ENCODE results near the gene SP100.

The SP100 gene

GRCh38 chr2:230589497-230590015, 173.6 kb downstream of the SP100 start:
- H3K27ac ChIP-seq = no peak overlapping the region
- no peak for DNase-seq
- H3K4me3 ChIP-seq (ENCODE audit: low read depth, low read length) = no peak overlapping the region
- H3K9me3 ChIP-seq (ENCODE audit: severe bottlenecking) = no peaks in the 10 kb centered on the region
- H3K27me3 ChIP-seq (ENCODE audit: insufficient read depth, low read depth, severe bottlenecking) = peaks cover 72% of the 10 kb centered on the region
- no peaks in the 10 kb centered on the region for H3K36me3 ChIP-seq
- TF ChIP-seq CTCF (IDR thresholded peaks at IDR 0.05; ENCODE audit: low read depth, low read length) = no peak

- H3K27ac ChIP-seq = no peak overlapping the region
- H3K4me3 ChIP-seq (ENCODE audit: low read depth, low read length) = no peak overlapping the region
- H3K9me3 ChIP-seq (ENCODE audit: severe bottlenecking) = no peaks in the 10 kb centered on the region
- peaks cover 70% of the 10 kb centered on the region for H3K27me3 ChIP-seq (ENCODE audit: insufficient read depth, low read depth, severe bottlenecking)
- no peaks in the 10 kb centered on the region for H3K36me3 ChIP-seq
- no peak for TF ChIP-seq CTCF (IDR thresholded peaks at IDR 0.05; ENCODE audit: low read depth, low read length)
- DNase-seq = no peak
These were observed 174.3 kb downstream of the SP100 start for GRCh38 chr2:230590333-230590732.

GRCh38 chr2:230591850-230592249, 175.8 kb downstream of the SP100 start:
- Histone ChIP-seq H3K27me3 (ENCODE audit: insufficient read depth, low read depth, severe bottlenecking) (peaks cover 76% of the 10 kb centered on the region), H3K9me3 (ENCODE audit: severe bottlenecking) (no peaks in the 10 kb centered on the region), H3K36me3 (no peaks in the 10 kb centered on the region), H3K4me3 (ENCODE audit: low read depth, low read length) (no peak overlapping the region), H3K27ac (no peak overlapping the region)
- no peak for TF ChIP-seq CTCF (IDR thresholded peaks at IDR 0.05; ENCODE audit: low read depth, low read length)
- no peak for DNase-seq

- no peak for TF ChIP-seq CTCF (IDR thresholded peaks at IDR 0.05; ENCODE audit: low read depth, low read length)
- Histone ChIP-seq H3K27ac (no peak overlapping the region), H3K9me3 (ENCODE audit: severe bottlenecking) (no peaks in the 10 kb centered on the region), H3K4me3 (ENCODE audit: low read depth, low read length) (no peak overlapping the region), H3K36me3 (no peaks in the 10 kb centered on the region), H3K27me3 (ENCODE audit: insufficient read depth, low read depth, severe bottlenecking) (peaks cover 75% of the 10 kb centered on the region)
- DNase-seq = no peak
These were observed 176.8 kb downstream of the SP100 start for GRCh38 chr2:230592775-230593174.
